Measurements from ENCODE around the gene SLFN11.
"Not testable (repeated sequence)": the region's sequence is repeated elsewhere in the genome, so short reads cannot be mapped to it uniquely, and the experiment has no call there.

SLFN11 gene

GRCh38 chr17:35373534-35373983, at the start of gene SLFN11:
Gene SLFN11 (minus strand): TSS chr17:35373621. CDS start chr17:35363807, 9,814 bp downstream.
- DNase-seq: peak; percentile 93

- not testable (repeated sequence) for DNase-seq
Measured at GRCh38 chr17:35421069-35421468, 47.6 kb upstream of the SLFN11 start.

- peak; percentile 4 for DNase-seq
Measured at GRCh38 chr17:35416659-35417058, 43.2 kb upstream of the SLFN11 start.

GRCh38 chr17:35414707-35415106, 41.3 kb upstream of the SLFN11 start:
- DNase-seq: not testable (repeated sequence)

GRCh38 chr17:35414247-35414646, 40.8 kb upstream of the SLFN11 start:
- no peak for DNase-seq

- DNase-seq: no peak
Measured at GRCh38 chr17:35407531-35407930, 34.1 kb upstream of the SLFN11 start.

- no peak for DNase-seq
Measured at GRCh38 chr17:35406568-35406967, 33.1 kb upstream of the SLFN11 start.

- no peak for DNase-seq
Measured at GRCh38 chr17:35404360-35404759, 30.9 kb upstream of the SLFN11 start.

GRCh38 chr17:35393783-35394182, 20.4 kb upstream of the SLFN11 start:
- DNase-seq: not testable (repeated sequence)

- DNase-seq: no peak
Measured at GRCh38 chr17:35390663-35391062, 17.2 kb upstream of the SLFN11 start.

- no peak for DNase-seq
Measured at GRCh38 chr17:35390156-35390555, 16.7 kb upstream of the SLFN11 start.

GRCh38 chr17:35387496-35387895, 14.1 kb upstream of the SLFN11 start:
- DNase-seq: no peak

- DNase-seq: no peak
Measured at GRCh38 chr17:35377706-35378105, 4.3 kb upstream of the SLFN11 start.

GRCh38 chr17:35377068-35377467, 3.6 kb upstream of the SLFN11 start:
- no peak for DNase-seq

GRCh38 chr17:35376245-35376644, 2.8 kb upstream of the SLFN11 start:
- no peak for DNase-seq

- peak; percentile 42 for DNase-seq
Measured at GRCh38 chr17:35374766-35375344, 1.4 kb upstream of the SLFN11 start.

GRCh38 chr17:35373984-35374765, 754 bp upstream of the SLFN11 start:
- DNase-seq: peak; percentile 72

GRCh38 chr17:35372846-35373533, 431 bp downstream of the SLFN11 start:
- peak; percentile 86 for DNase-seq

GRCh38 chr17:35371934-35372333, 1.5 kb downstream of the SLFN11 start:
- no peak for DNase-seq

GRCh38 chr17:35368081-35368830, 5.2 kb downstream of the SLFN11 start:
- DNase-seq: no peak

GRCh38 chr17:35361027-35361426, 12.4 kb downstream of the SLFN11 start:
- no peak for DNase-seq

GRCh38 chr17:35359398-35359797, 14.0 kb downstream of the SLFN11 start:
- no peak for DNase-seq

- DNase-seq: no peak
Measured at GRCh38 chr17:35352284-35352683, 21.1 kb downstream of the SLFN11 start.
